ENCODE data around the gene FAM13C.

DNA sequence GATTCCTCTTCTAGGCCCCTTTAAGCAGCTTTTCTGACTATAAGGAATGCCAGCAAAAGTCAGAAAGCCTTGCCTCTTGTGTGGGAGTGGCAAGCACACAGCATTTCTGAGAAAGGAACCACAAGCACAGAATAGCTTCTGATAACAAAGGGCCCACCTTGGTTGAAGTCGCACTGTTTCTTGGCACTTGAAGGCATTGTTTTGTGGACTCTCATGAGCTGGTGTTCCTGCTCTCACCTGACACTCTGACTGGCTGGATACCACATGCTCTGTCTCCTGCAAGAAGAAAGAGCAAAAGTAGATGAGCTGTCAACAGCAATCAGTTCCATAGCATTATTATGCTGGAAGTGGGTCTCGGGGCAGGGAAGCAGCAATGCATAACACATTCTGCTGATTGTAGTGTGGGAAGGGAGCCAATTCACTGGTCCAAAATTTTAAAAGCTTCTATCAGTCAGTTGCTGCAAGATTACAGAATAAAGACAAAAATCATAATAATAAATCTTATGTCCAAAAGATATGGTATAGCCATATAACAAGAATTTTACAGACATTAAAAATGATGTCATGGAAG, 38.4 kb downstream of the FAM13C start:
- TF ChIP-seq, protein P1, sequence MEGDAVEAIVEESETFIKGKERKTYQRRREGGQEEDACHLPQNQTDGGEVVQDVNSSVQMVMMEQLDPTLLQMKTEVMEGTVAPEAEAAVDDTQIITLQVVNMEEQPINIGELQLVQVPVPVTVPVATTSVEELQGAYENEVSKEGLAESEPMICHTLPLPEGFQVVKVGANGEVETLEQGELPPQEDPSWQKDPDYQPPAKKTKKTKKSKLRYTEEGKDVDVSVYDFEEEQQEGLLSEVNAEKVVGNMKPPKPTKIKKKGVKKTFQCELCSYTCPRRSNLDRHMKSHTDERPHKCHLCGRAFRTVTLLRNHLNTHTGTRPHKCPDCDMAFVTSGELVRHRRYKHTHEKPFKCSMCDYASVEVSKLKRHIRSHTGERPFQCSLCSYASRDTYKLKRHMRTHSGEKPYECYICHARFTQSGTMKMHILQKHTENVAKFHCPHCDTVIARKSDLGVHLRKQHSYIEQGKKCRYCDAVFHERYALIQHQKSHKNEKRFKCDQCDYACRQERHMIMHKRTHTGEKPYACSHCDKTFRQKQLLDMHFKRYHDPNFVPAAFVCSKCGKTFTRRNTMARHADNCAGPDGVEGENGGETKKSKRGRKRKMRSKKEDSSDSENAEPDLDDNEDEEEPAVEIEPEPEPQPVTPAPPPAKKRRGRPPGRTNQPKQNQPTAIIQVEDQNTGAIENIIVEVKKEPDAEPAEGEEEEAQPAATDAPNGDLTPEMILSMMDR (IDR thresholded peaks at IDR 0.05): no peak
- no peak for TF ChIP-seq POLR2A (IDR thresholded peaks at IDR 0.05)
